ENCODE data around the gene DGLUCY. TPM values are rescaled to one million over a fixed set of nuclear protein-coding genes. Genes with fewer than 3 reads are reported as not detected.

The DGLUCY gene
- total RNA-seq, 1 donor from 2014 or later, result 20.0 TPM

- no peak for TF ChIP-seq CTCF (IDR thresholded peaks at IDR 0.05; ENCODE audit: insufficient read depth, low read depth, low read length)
- no peak for TF ChIP-seq EZH2 (IDR thresholded peaks at IDR 0.05; ENCODE audit: insufficient read depth, low read length)
- Histone ChIP-seq H3K27ac (ENCODE audit: low read depth, low read length) (no peak overlapping the region), H2AFZ (ENCODE audit: low read depth, low read length) (peak overlapping the region; percentile 98), H3K36me3 (ENCODE audit: insufficient read depth, low read length) (no peaks in the 10 kb centered on the region), H4K20me1 (ENCODE audit: insufficient read depth, low read length) (no peaks in the 10 kb centered on the region), H3K4me3 (ENCODE audit: insufficient read depth, low read depth, low read length) (peak overlapping the region; percentile 55), H3K9ac (ENCODE audit: low read length) (peak overlapping the region; percentile 67), H3K79me2 (ENCODE audit: insufficient read depth, low read length) (no peaks in the 10 kb centered on the region), H3K27me3 (ENCODE audit: insufficient read depth, low read length) (peaks cover 3% of the 10 kb centered on the region), H3K4me2 (ENCODE audit: low read length) (peak overlapping the region; percentile 92), H3K4me1 (ENCODE audit: insufficient read depth, low read length) (peaks cover 18% of the 10 kb centered on the region), H3K9me3 (ENCODE audit: insufficient read depth, low read depth, low read length) (no peaks in the 10 kb centered on the region)
- no peak for FAIRE-seq
- peak overlapping the region; percentile 97 for H3K27ac Mint-ChIP-seq (ENCODE audit: unreplicated experiment)
- peak overlapping the region; percentile 91 for H3K4me3 Mint-ChIP-seq (ENCODE audit: unreplicated experiment)
- H3K27me3 Mint-ChIP-seq (ENCODE audit: low read depth, unreplicated experiment), result no peaks in the 10 kb centered on the region
- H3K4me1 Mint-ChIP-seq (ENCODE audit: low read depth, unreplicated experiment), result peaks cover 22% of the 10 kb centered on the region
- H3K36me3 Mint-ChIP-seq (ENCODE audit: low read depth, unreplicated experiment), result peaks cover 7% of the 10 kb centered on the region
- peaks cover under 1% of the 10 kb centered on the region for H3K9me3 Mint-ChIP-seq (ENCODE audit: unreplicated experiment)
- DNase-seq (ENCODE audit: low read depth), result peak; percentile 19
These were observed 499 bp downstream of the DGLUCY start for GRCh38 chr14:91114079-91115065.

DNA sequence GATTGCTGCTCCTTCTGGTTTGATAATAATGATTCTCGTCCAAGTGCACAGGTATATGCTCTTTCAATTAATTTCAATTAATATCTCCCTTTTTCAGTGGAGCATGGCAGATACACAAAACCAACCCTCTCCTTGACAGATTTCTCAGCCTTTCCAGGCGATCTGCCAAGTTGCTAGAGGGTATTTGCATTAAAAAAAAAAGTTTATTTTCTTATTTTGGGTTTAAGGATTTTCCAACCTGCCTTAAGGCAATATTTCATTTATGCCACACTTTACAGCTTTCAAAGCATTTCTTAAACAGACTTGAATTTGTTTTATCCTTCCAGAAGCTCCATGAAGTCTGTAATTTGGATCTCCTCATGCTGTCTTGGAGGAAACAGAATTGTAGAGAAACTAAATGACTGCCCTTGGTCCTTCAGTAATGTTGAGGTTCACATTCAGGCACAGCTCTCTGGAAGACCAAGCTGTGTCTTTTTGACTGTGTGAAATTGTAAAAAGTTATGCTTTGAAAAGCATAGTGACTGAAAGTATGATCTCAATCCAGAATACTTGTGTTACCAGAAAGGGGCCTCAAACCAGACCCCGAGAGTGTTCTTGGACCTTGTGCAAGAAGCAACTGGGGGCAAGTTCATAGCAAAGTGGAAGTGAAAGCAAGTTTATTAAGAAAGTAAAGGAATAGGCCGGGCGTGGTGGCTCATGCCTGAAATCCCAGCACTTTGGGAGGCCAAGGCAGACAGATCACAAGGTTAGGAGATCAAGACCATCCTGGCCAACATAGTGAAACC is 2.3 kb downstream of the DGLUCY start:
- no peak overlapping the region for H3K27ac Mint-ChIP-seq (ENCODE audit: unreplicated experiment)
- FAIRE-seq (no peak), DNase-seq (ENCODE audit: low read depth) (no peak)
- H3K9me3 ChIP-seq (ENCODE audit: insufficient read depth, low read depth, low read length), result no peaks in the 10 kb centered on the region
- H3K36me3 ChIP-seq (ENCODE audit: insufficient read depth, low read length), result no peaks in the 10 kb centered on the region
- no peak overlapping the region for H2AFZ ChIP-seq (ENCODE audit: low read depth, low read length)
- no peak for TF ChIP-seq CTCF (IDR thresholded peaks at IDR 0.05; ENCODE audit: insufficient read depth, low read depth, low read length)
- no peak for TF ChIP-seq EZH2 (IDR thresholded peaks at IDR 0.05; ENCODE audit: insufficient read depth, low read length)
- H3K4me1 Mint-ChIP-seq (ENCODE audit: low read depth, unreplicated experiment), result peaks cover 30% of the 10 kb centered on the region
- H3K79me2 ChIP-seq (ENCODE audit: insufficient read depth, low read length), result no peaks in the 10 kb centered on the region
- no peak overlapping the region for H3K4me2 ChIP-seq (ENCODE audit: low read length)
- H3K4me3 ChIP-seq (ENCODE audit: insufficient read depth, low read depth, low read length), result no peak overlapping the region
- no peak overlapping the region for H3K27ac ChIP-seq (ENCODE audit: low read depth, low read length)
- no peaks in the 10 kb centered on the region for H3K27me3 Mint-ChIP-seq (ENCODE audit: low read depth, unreplicated experiment)
- no peaks in the 10 kb centered on the region for H3K9me3 Mint-ChIP-seq (ENCODE audit: unreplicated experiment)
- H3K4me3 Mint-ChIP-seq (ENCODE audit: unreplicated experiment), result peak overlapping the region; percentile 15
- peaks cover 12% of the 10 kb centered on the region for H3K36me3 Mint-ChIP-seq (ENCODE audit: low read depth, unreplicated experiment)
- no peak overlapping the region for H3K9ac ChIP-seq (ENCODE audit: low read length)
- H4K20me1 ChIP-seq (ENCODE audit: insufficient read depth, low read length), result no peaks in the 10 kb centered on the region
- H3K27me3 ChIP-seq (ENCODE audit: insufficient read depth, low read length), result peaks cover 3% of the 10 kb centered on the region
- H3K4me1 ChIP-seq (ENCODE audit: insufficient read depth, low read length), result peaks cover 17% of the 10 kb centered on the region
